IPS DF 19.7 (cell line): Measurements from ENCODE around the gene VRK1.
"Not testable (repeated sequence)": the region's sequence is repeated elsewhere in the genome, so short reads cannot be mapped to it uniquely, and the experiment has no call there.

ENCODE experiments used
- DNase-seq: peaks from one replicate; pipeline ENCODE4 v3.0.0-alpha.2; 2013; ENCODE audit warnings: low read depth, low spot score

The VRK1 gene

GRCh38 chr14:96796851-96797581, at the start of gene VRK1:
VRK1 (plus strand) TSS chr14:96797382; CDS start chr14:96833472, 36,090 bp downstream.
- peak; percentile 60 for DNase-seq

- DNase-seq = no peak
These were observed 49.6 kb upstream of the VRK1 start for GRCh38 chr14:96747608-96748007.

- no peak for DNase-seq
These were observed 48.8 kb upstream of the VRK1 start for GRCh38 chr14:96748362-96748761.

- no peak for DNase-seq
These were observed 45.7 kb upstream of the VRK1 start for GRCh38 chr14:96751505-96751904.

- no peak for DNase-seq
These were observed 45.1 kb upstream of the VRK1 start for GRCh38 chr14:96752125-96752524.

- no peak for DNase-seq
These were observed 44.6 kb upstream of the VRK1 start for GRCh38 chr14:96752594-96752993.

GRCh38 chr14:96754162-96754844, 42.9 kb upstream of the VRK1 start:
- DNase-seq = no peak

GRCh38 chr14:96754845-96755184, 42.4 kb upstream of the VRK1 start:
- DNase-seq = no peak

- DNase-seq = no peak
These were observed 40.4 kb upstream of the VRK1 start for GRCh38 chr14:96756745-96757144.

- no peak for DNase-seq
These were observed 39.7 kb upstream of the VRK1 start for GRCh38 chr14:96757456-96757855.

- DNase-seq = no peak
These were observed 36.1 kb upstream of the VRK1 start for GRCh38 chr14:96761066-96761465.

- DNase-seq = peak; percentile 76
These were observed 34.5 kb upstream of the VRK1 start for GRCh38 chr14:96762650-96763049.

GRCh38 chr14:96764012-96764411, 33.2 kb upstream of the VRK1 start:
- no peak for DNase-seq

GRCh38 chr14:96765205-96765604, 32.0 kb upstream of the VRK1 start:
- DNase-seq = not testable (repeated sequence)

GRCh38 chr14:96772929-96773328, 24.3 kb upstream of the VRK1 start:
- DNase-seq = no peak

GRCh38 chr14:96776791-96777190, 20.4 kb upstream of the VRK1 start:
- no peak for DNase-seq

- no peak for DNase-seq
These were observed 16.7 kb upstream of the VRK1 start for GRCh38 chr14:96780500-96780899.

GRCh38 chr14:96781371-96781770, 15.8 kb upstream of the VRK1 start:
- DNase-seq = no peak

GRCh38 chr14:96782436-96782835, 14.7 kb upstream of the VRK1 start:
- DNase-seq = no peak

- no peak for DNase-seq
These were observed 13.9 kb upstream of the VRK1 start for GRCh38 chr14:96783043-96783914.

- DNase-seq = no peak
These were observed 13.3 kb upstream of the VRK1 start for GRCh38 chr14:96783915-96784224.

- no peak for DNase-seq
These were observed 7.0 kb upstream of the VRK1 start for GRCh38 chr14:96790186-96790585.

- DNase-seq = no peak
These were observed 6.5 kb upstream of the VRK1 start for GRCh38 chr14:96790706-96791105.
